Ramos (cell line): ENCODE results near the gene RNU7-1.

Experiments used
- in situ Hi-C: fragments of 300-500 bp; cut with MboI; formaldehyde crosslinking; loops from one replicate; pipeline ENCODE4 v1.14.3; 2022; ENCODE audit warnings: low sequenced_read_pairs; ENCODE audit not compliant: unreplicated experiment

RNU7-1 gene

GRCh38 chr12:6962285-6963015 lies 18.8 kb downstream of the RNU7-1 start:
- in situ Hi-C loops: no loop called here

GRCh38 chr12:6963016-6963731 lies 19.6 kb downstream of the RNU7-1 start:
- in situ Hi-C loops: no loop called here

GRCh38 chr12:6963791-6964413 lies 20.3 kb downstream of the RNU7-1 start:
- in situ Hi-C loops: no loop called here

DNA sequence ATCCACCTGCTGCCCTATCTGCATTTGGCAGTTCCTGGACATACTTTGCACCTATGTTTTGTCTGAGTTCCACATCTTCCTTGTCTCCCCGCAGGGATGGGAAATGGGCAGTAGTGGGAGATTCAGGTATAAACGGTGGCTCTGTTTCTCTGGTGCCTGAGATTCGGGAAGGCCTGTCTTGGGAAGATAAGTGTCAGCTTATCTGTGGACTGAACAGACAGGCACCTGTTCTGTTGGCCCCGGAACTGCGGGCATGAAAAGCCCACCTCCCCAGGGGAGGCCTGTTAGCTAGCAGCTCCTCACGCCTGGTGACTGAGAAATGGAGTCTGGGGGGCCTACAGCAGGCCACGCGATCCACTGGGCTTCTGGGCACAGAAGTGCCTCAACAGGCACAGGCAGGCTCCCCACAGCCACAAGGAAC lies 21.0 kb downstream of the RNU7-1 start:
- in situ Hi-C loops: no loop called here

DNA sequence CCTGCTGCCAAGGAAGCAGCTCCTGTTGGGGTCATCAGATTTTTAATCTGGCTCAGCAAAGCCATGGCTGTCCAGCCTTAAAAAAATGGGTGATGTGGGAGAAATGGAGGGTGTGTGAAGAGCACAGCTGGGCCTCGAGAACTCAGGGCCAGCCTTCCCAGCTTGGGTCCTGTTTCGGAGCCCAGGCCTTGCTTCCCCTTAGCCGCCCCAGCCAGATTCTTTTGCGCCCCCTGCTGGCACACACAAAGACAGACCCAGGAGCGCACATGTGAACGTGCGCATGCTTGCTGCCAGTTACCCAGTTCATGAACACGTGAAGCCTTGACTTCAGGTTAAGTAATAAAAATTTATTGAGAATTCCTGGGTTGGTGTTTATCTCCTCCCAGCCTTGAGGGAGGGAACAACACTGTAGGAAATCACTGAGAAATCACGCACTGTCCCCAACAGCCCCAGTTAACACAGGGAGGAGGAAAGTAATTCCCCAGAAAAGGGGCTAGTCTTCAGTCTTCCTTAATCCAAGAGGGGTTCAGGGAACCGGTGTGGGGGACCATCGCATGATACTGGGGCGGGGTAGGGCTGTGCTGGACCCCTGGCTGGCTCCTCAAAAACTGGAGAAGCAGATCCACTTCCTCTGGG lies 21.5 kb downstream of the RNU7-1 start:
- in situ Hi-C loops: no loop called here

GRCh38 chr12:6965714-6966113 lies 22.1 kb downstream of the RNU7-1 start:
- in situ Hi-C loops: no loop called here

GRCh38 chr12:6966351-6966750 lies 22.7 kb downstream of the RNU7-1 start:
- in situ Hi-C loops: no loop called here

- in situ Hi-C loops: no loop called here
Observed at GRCh38 chr12:6967651-6968100, 24.1 kb downstream of the RNU7-1 start.

DNA sequence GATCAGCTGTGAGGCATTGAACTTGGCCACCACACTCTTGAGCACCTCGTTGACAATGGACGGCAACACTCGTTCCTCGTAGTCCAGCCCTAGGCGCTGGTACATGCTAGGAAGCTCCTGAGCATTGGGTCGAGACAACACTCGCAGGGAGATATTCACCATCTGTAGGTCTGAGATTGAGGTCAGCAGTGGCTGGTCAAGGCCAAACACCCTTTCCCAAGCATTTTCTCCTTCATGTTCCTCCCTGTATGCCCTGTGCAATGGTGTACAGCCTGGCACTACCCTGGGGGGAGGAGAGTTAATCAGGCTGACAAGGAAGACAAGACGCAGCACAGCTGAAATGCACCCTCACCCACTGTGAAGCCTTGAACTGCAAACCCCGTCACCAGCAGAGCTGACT lies 24.8 kb downstream of the RNU7-1 start:
- in situ Hi-C loops: no loop called here

DNA sequence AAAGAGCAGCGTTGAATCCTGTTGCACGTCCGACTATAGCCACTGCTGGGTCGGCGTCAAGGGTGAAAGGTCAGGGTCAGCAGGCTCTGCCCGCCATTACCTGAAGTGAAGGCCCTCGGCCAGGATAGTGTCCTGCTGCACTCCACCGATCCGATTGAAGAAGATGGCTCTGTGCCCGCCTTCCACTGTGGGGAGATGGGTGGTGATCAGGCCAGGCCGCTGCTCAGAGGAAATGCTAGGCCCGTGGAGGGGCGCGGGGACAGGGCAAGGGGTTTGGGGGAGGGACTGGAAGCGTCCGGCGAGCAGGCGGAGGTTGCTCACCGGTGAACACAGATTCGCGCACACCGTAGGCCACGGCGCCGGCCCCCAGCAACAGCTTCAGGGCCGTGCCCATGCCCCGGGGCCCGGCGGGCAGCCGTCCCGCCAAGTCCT lies 26.5 kb downstream of the RNU7-1 start:
- in situ Hi-C loops: no loop called here

- in situ Hi-C loops: no loop called here
Observed at GRCh38 chr12:6974180-6974579, 30.6 kb downstream of the RNU7-1 start.

DNA sequence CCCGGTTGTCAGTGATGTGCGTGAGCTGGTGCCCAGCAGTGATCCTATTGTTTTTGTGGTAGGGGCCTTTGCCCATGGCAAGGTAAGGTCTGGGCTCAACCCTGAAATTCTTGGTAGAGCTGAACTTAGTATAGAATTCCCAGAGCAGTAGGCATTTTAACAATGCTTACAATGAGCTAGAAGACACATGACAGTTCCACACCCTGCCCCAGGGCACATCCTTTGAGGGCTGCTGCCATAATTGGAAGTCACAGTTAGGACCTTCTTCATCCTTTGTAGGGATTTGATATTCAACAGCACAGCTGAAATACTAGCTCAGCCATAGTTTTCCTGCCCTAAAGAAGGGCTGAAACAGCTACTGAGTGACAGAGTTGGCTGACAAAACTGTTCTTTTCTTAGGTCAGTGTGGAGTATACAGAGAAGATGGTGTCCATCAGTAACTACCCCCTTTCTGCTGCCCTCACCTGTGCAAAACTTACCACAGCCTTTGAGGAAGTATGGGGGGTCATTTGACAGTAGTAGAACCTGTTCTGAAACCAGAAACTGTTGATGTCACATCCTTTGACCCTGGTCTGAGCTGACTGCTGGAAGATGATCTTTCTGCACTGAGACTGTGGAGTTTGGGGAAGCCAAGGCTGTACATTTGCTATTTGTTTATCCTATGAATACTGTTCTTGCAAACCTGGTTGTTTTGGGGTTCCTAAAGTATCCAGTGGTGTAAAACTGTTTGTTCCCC lies 31.8 kb downstream of the RNU7-1 start:
- in situ Hi-C loops: no loop called here

GRCh38 chr12:6977653-6978052 lies 34.0 kb downstream of the RNU7-1 start:
- in situ Hi-C loops: no loop called here

DNA sequence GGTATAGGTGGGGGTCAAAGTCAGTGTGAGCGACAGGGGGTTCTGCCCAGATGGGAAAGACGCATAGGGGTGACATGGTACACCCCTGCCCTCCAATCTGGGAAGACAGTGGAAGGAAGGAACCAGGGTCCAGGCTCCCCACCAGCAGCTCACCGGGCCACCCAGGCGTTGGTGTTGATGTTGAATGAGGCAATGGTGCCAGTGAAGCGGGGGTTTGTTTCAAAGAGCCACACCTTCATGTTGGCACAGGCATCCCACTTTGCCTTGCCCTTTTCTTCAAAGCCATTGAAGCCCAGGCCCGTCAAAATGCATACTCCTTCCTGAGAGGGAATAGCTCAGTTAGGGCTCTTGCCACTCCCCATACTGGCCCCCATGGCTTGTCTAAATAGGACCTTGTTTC lies 34.6 kb downstream of the RNU7-1 start:
- in situ Hi-C loops: no loop called here

DNA sequence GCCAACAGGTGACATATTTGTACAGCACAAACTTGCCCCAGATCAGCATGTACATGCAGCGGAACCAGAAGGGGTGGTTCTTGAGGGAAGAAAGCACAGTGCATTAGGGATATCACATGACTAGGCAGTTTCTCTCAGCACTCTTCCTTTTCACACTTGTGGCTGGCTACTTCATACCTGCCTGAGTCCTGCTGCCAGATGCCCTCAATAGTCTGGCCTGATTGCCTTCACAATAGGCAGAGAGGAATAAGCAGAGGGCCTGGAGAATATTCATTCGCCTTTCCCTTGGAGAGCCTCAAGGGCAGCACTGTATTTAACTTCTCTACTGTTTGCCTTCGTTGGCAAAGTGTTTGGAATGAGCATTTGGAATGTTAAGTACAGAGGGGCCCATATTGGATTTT lies 35.0 kb downstream of the RNU7-1 start:
- in situ Hi-C loops: no loop called here

DNA sequence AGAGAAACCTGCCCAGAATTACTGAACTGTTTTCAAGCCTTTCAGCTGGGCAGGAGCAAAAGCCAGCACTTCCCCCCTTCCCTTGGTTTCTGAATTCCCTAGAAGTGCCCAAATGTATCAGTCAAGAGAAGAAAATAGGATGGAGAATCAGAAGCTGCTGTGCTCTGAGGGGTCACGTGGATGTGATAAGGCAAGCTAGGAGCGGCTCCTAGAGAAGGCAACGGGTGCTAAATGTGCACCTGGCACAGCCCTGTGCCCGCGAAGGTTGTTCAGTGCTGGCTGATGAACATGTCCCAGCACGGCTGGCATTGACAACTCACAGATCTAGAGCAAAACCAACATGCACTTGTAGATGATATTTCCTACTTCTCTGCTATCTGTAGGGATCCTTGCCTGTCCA lies 35.4 kb downstream of the RNU7-1 start:
- in situ Hi-C loops: no loop called here

GRCh38 chr12:6979453-6979852 lies 35.8 kb downstream of the RNU7-1 start:
- in situ Hi-C loops: no loop called here

DNA sequence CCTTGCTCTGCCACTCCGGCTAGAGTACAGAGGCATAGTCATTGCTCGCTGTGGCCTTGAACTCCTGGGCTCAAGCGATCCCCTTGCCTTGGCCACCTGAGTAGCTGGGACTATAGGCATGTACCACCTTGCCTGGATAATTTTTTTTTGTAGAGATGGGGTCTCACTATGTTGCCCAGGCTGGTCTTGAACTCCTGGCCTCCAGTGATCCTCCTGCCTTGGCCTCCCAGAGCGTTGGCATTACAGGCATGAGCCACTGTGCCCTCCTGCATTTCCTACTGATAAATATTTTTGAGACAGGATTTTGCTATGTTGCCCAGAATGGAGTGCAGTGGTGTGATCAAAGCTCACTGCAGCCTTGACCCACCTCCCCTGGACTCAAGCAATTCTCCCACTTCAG lies 36.5 kb downstream of the RNU7-1 start:
- in situ Hi-C loops: no loop called here

- in situ Hi-C loops: no loop called here
Observed at GRCh38 chr12:6980740-6981139, 37.1 kb downstream of the RNU7-1 start.
